ENCODE measurements around the gene CZIB. TPM values are rescaled to one million over a fixed set of nuclear protein-coding genes. Genes with fewer than 3 reads are reported as not detected.

CZIB gene
- total RNA-seq, 1 donor from 2014 or later: 58.0 TPM

GRCh38 chr1:53166366-53166765 is 54.1 kb downstream of the CZIB start:
- Histone ChIP-seq H3K27me3 (no peaks in the 10 kb centered on the region), H3K27ac (no peak overlapping the region), H3K36me3 (no peaks in the 10 kb centered on the region), H3K4me3 (no peak overlapping the region), H3K9me3 (no peaks in the 10 kb centered on the region), H3K4me1 (no peaks in the 10 kb centered on the region)
- DNase-seq (no peak), ATAC-seq (no peak)
- intact Hi-C loops (cut with DNase I): no loop called here
- TF ChIP-seq, protein P1, sequence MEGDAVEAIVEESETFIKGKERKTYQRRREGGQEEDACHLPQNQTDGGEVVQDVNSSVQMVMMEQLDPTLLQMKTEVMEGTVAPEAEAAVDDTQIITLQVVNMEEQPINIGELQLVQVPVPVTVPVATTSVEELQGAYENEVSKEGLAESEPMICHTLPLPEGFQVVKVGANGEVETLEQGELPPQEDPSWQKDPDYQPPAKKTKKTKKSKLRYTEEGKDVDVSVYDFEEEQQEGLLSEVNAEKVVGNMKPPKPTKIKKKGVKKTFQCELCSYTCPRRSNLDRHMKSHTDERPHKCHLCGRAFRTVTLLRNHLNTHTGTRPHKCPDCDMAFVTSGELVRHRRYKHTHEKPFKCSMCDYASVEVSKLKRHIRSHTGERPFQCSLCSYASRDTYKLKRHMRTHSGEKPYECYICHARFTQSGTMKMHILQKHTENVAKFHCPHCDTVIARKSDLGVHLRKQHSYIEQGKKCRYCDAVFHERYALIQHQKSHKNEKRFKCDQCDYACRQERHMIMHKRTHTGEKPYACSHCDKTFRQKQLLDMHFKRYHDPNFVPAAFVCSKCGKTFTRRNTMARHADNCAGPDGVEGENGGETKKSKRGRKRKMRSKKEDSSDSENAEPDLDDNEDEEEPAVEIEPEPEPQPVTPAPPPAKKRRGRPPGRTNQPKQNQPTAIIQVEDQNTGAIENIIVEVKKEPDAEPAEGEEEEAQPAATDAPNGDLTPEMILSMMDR (IDR thresholded peaks at IDR 0.05): no peak

DNA sequence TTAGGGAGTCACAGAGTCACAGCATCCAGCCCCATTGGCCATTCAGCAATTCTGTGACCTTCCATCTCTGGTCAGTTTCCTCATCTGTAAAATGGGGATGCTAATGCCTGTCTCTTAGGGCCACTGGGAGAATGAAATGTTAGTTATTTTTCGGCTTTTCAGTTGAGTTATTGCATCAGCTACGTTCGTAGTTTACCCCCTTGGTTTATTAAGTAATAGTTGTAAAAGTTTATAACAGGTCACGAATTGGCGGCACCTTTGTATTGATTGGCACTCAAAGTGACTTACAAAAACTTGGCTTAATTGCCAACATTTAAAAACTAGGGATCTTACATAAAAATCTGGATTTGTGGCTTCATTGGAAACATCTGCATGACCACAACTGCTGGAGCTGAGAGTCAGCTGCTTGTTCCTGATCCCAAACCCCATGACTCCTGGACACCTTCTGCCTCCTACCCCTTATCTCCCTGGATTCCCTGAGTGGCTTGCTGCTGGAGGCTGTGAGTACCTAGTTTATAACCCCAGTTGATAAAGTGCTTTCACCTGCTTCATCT is 54.9 kb downstream of the CZIB start:
- DNase-seq: no peak
- no peaks in the 10 kb centered on the region for H3K4me1 ChIP-seq
- no peaks in the 10 kb centered on the region for H3K36me3 ChIP-seq
- H3K27me3 ChIP-seq: no peaks in the 10 kb centered on the region
- no peak for ATAC-seq
- no peak overlapping the region for H3K4me3 ChIP-seq
- TF ChIP-seq, protein P1 (IDR thresholded peaks at IDR 0.05): no peak
- no peaks in the 10 kb centered on the region for H3K9me3 ChIP-seq
- intact Hi-C loops (cut with DNase I): no loop called here
- H3K27ac ChIP-seq: no peak overlapping the region

Other genes with a start within 250 kb of the CZIB start
- gene PODN, start 158.4 kb downstream of the CZIB start, total RNA-seq: 56.5 TPM
- gene SLC1A7, start 78.0 kb downstream of the CZIB start, total RNA-seq: 0.26 TPM
- 24.1 TPM for gene CPT2, start 23.8 kb downstream of the CZIB start, total RNA-seq
- gene MAGOH, start 17.9 kb upstream of the CZIB start, total RNA-seq: 38.8 TPM
- 11.6 TPM for gene LRP8, start 107.4 kb upstream of the CZIB start, total RNA-seq
- gene DMRTB1, start 238.8 kb upstream of the CZIB start, total RNA-seq: not detected